SK-N-SH treated with all-trans-retinoic acid at 6 μM for 48 hours (cell line): ENCODE measurements around the gene SIM2.

ENCODE experiments used
- ATAC-seq: fragments of 200-7000 bp; cut with Tn5 transposase; 3 replicates; pipeline ENCODE4 v1.9.1; 2020; ENCODE audit warnings: mild to moderate bottlenecking, moderate library complexity
- BACH2 ChIP-seq: fragments of 250-450 bp; sonication (Bioruptor Pico); IDR thresholded peaks from 2 replicates; pipeline ENCODE4 v1.9.0; 2021; ENCODE audit warnings: mild to moderate bottlenecking, borderline replicate concordance
- CREB5 ChIP-seq: fragments of 250-450 bp; sonication (Bioruptor Pico); IDR thresholded peaks from 2 replicates; pipeline ENCODE4 v1.5.1; 2020; ENCODE audit warnings: low read depth, mild to moderate bottlenecking, moderate library complexity
- CSDC2 ChIP-seq: fragments of 250-450 bp; sonication (Bioruptor Pico); IDR thresholded peaks from 2 replicates; pipeline ENCODE4 v1.5.0; 2020; ENCODE audit warnings: mild to moderate bottlenecking, moderate library complexity
- CSRNP3 ChIP-seq: fragments of 250-450 bp; sonication (Bioruptor Pico); IDR thresholded peaks from 2 replicates; pipeline ENCODE4 v1.5.1; 2021; ENCODE audit warnings: mild to moderate bottlenecking, moderate library complexity
- ESRRG ChIP-seq: fragments of 250-450 bp; sonication (Bioruptor Pico); IDR thresholded peaks from 2 replicates; pipeline ENCODE4 v1.6.1; 2021; ENCODE audit warnings: mild to moderate bottlenecking
- ISL1 ChIP-seq: fragments of 250-450 bp; sonication (Bioruptor Pico); IDR thresholded peaks from 2 replicates; pipeline ENCODE4 v2.1.2; 2022; ENCODE audit warnings: mild to moderate bottlenecking, moderate library complexity
- OSR1 ChIP-seq: fragments of 250-450 bp; sonication (Bioruptor Pico); IDR thresholded peaks from 2 replicates; pipeline ENCODE4 v1.8.0; 2022; ENCODE audit warnings: moderate library complexity, mild to moderate bottlenecking, inconsistent platforms
- PATZ1 ChIP-seq: fragments of 250-450 bp; sonication (Bioruptor Pico); IDR thresholded peaks from 2 replicates; pipeline ENCODE4 v1.8.0; 2020; ENCODE audit warnings: mild to moderate bottlenecking, moderate library complexity, borderline replicate concordance
- PPARA ChIP-seq: fragments of 250-450 bp; sonication (Bioruptor Pico); IDR thresholded peaks from 2 replicates; pipeline ENCODE4 v1.5.0; 2020; ENCODE audit warnings: mild to moderate bottlenecking, borderline replicate concordance
- RARB ChIP-seq: fragments of 250-450 bp; sonication (Bioruptor Pico); IDR thresholded peaks from 2 replicates; pipeline ENCODE4 v1.8.0; 2021; ENCODE audit warnings: mild to moderate bottlenecking, moderate library complexity
- SNAI2 ChIP-seq: fragments of 250-450 bp; sonication (Bioruptor Pico); IDR thresholded peaks from 2 replicates; pipeline ENCODE4 v1.5.0; 2020; ENCODE audit warnings: mild to moderate bottlenecking, moderate library complexity
- TOX ChIP-seq: fragments of 250-450 bp; sonication (Bioruptor Pico); IDR thresholded peaks from 2 replicates; pipeline ENCODE4 v1.8.0; 2021; ENCODE audit warnings: mild to moderate bottlenecking, moderate library complexity, borderline replicate concordance
- TSHZ2 ChIP-seq: fragments of 250-450 bp; sonication (Bioruptor Pico); IDR thresholded peaks from 2 replicates; pipeline ENCODE4 v1.5.0; 2020; ENCODE audit warnings: mild to moderate bottlenecking, moderate library complexity
- ZC3H10 ChIP-seq: fragments of 250-450 bp; sonication (Bioruptor Pico); IDR thresholded peaks from 2 replicates; pipeline ENCODE4 v1.5.1; 2021; ENCODE audit warnings: mild to moderate bottlenecking, moderate library complexity
- ZFP3 ChIP-seq: fragments of 250-450 bp; sonication (Bioruptor Pico); IDR thresholded peaks from 2 replicates; pipeline ENCODE4 v1.5.0; 2020; ENCODE audit warnings: mild to moderate bottlenecking, moderate library complexity
- ZFP30 ChIP-seq: fragments of 450-650 bp; formaldehyde crosslinking; IDR thresholded peaks from 2 replicates; pipeline ENCODE4 v1.5.0; 2022; ENCODE audit warnings: mild to moderate bottlenecking, moderate library complexity
- ZNF565 ChIP-seq: fragments of 450-650 bp; formaldehyde crosslinking; conservative IDR thresholded peaks from 2 replicates; pipeline ENCODE4 v1.5.0; 2020; ENCODE audit warnings: low read depth, mild to moderate bottlenecking, moderate library complexity
- ZNF70 ChIP-seq: fragments of 450-650 bp; formaldehyde crosslinking; IDR thresholded peaks from 2 replicates; pipeline ENCODE4 v1.5.0; 2020; ENCODE audit warnings: mild to moderate bottlenecking, moderate library complexity
- ZNF8 ChIP-seq: fragments of 450-650 bp; formaldehyde crosslinking; IDR thresholded peaks from 2 replicates; pipeline ENCODE4 v1.5.0; 2020; ENCODE audit warnings: mild to moderate bottlenecking, moderate library complexity

SIM2 gene

GRCh38 chr21:36694031-36694515 is 4.8 kb upstream of the SIM2 start:
- no peak for TF ChIP-seq ZC3H10
- no peak for TF ChIP-seq BACH2 (CRISPR knock-in tag)
- TF ChIP-seq ZFP3 (CRISPR knock-in tag): no peak
- TF ChIP-seq ZNF8 (CRISPR knock-in tag): no peak
- no peak for TF ChIP-seq ESRRG (CRISPR knock-in tag)
- no peak for TF ChIP-seq PPARA
- TF ChIP-seq ZNF70 (CRISPR knock-in tag): no peak
- no peak for TF ChIP-seq TOX (CRISPR knock-in tag)
- ATAC-seq: no peak

- no peak for ATAC-seq
- TF ChIP-seq RARB (no peak), ESRRG (CRISPR knock-in tag) (no peak), ZC3H10 (no peak), ZFP3 (CRISPR knock-in tag) (no peak), OSR1 (CRISPR knock-in tag) (no peak), ISL1 (CRISPR knock-in tag) (no peak), BACH2 (CRISPR knock-in tag) (no peak), ZFP30 (CRISPR knock-in tag) (no peak), ZNF8 (CRISPR knock-in tag) (no peak), TSHZ2 (no peak), TOX (CRISPR knock-in tag) (no peak), CSRNP3 (no peak), SNAI2 (CRISPR knock-in tag) (no peak), PATZ1 (CRISPR knock-in tag) (no peak)
- TF ChIP-seq, all 23 proteins: peak for 0
Measured at GRCh38 chr21:36694593-36695282, 4.2 kb upstream of the SIM2 start.

GRCh38 chr21:36695283-36695634 is 3.7 kb upstream of the SIM2 start:
- TF ChIP-seq ZFP3 (CRISPR knock-in tag) (no peak), PATZ1 (CRISPR knock-in tag) (no peak), CREB5 (CRISPR knock-in tag) (no peak), ZNF70 (CRISPR knock-in tag) (no peak), ZNF565 (CRISPR knock-in tag) (no peak), CSDC2 (no peak), PPARA (no peak), ESRRG (CRISPR knock-in tag) (no peak), BACH2 (CRISPR knock-in tag) (no peak), CSRNP3 (no peak), ZFP30 (CRISPR knock-in tag) (no peak)
- ATAC-seq: no peak
